CD14-positive monocyte (primary cell): ENCODE results near the gene GNS. TPM values are rescaled to one million over a fixed set of nuclear protein-coding genes. Genes with fewer than 3 reads are reported as not detected.
A peak's percentile ranks its signal among the peaks of the same experiment; 100 is the strongest.

Experiments used
- DNase-seq, 3 donors: peaks; one replicate each; pipeline ENCODE4 v3.0.0-alpha.2; 2011 to 2022
- H2AFZ ChIP-seq: 2 replicates; pipeline ENCODE4 v1.6.0; 2012; ENCODE audit warnings: mild to moderate bottlenecking, low read depth, low read length, inconsistent platforms; ENCODE audit not compliant: insufficient read depth, poor library complexity, severe bottlenecking
- H3K27ac ChIP-seq, 2 donors: 1 replicate in 1 of 2; 2 replicates in 1 of 2; pipeline ENCODE4 v1.5.1; 2012 to 2013; ENCODE audit warnings: low read length in 2 of 2, control low read depth in 1 of 2, inconsistent platforms in 1 of 2, low read depth in 1 of 2, mild to moderate bottlenecking in 1 of 2
- H3K27me3 ChIP-seq, 2 donors: one replicate each; pipeline versions ENCODE4 v1.6.0 to v1.6.1; 2011 to 2013; ENCODE audit warnings: low read length in 2 of 2; ENCODE audit not compliant: control insufficient read depth in 2 of 2, insufficient read depth in 2 of 2
- H3K36me3 ChIP-seq, 2 donors: replicated peaks in 1 of 2; 1 replicate in 1 of 2; 2 replicates in 1 of 2; pipeline versions ENCODE4 v1.5.1 to v1.6.1; 2012 to 2013; ENCODE audit warnings: low read length in 2 of 2, control low read depth in 1 of 2, inconsistent platforms in 1 of 2, mild to moderate bottlenecking in 1 of 2; ENCODE audit not compliant: insufficient read depth in 2 of 2, control insufficient read depth in 1 of 2
- H3K4me1 ChIP-seq, 2 donors: 1 replicate in 1 of 2; 2 replicates in 1 of 2; pipeline versions ENCODE4 v1.5.1 to v1.6.1; 2012 to 2013; ENCODE audit warnings: low read length in 2 of 2, control low read depth in 1 of 2, inconsistent platforms in 1 of 2, mild to moderate bottlenecking in 1 of 2, moderate library complexity in 1 of 2; ENCODE audit not compliant: insufficient read depth in 2 of 2, control insufficient read depth in 1 of 2
- H3K4me2 ChIP-seq: replicated peaks from 2 replicates; pipeline ENCODE3; 2012; ENCODE audit warnings: low read length, moderate library complexity, mild to moderate bottlenecking; ENCODE audit not compliant: poor library complexity, severe bottlenecking; ENCODE audit errors: extremely low read depth
- H3K4me3 ChIP-seq, 3 experiments: fragments of 200-600 bp in 1 of 3; sonication (generic) in 1 of 3; replicated peaks in 1 of 3; 1 replicate in 2 of 3; 2 replicates in 1 of 3; pipeline ENCODE4 v1.5.1; 2011 to 2013; ENCODE audit warnings: low read length in 3 of 3, mild to moderate bottlenecking in 3 of 3, control low read depth in 2 of 3, low read depth in 2 of 3, inconsistent platforms in 1 of 3, moderate library complexity in 1 of 3
- H3K79me2 ChIP-seq: 2 replicates; pipeline ENCODE4 v1.6.0; 2012; ENCODE audit warnings: mild to moderate bottlenecking, control low read depth, inconsistent platforms, low read length, moderate library complexity; ENCODE audit not compliant: insufficient read depth
- H3K9ac ChIP-seq: 2 replicates; pipeline ENCODE4 v1.6.0; 2017; ENCODE audit warnings: low read length, mild to moderate bottlenecking; ENCODE audit not compliant: insufficient read depth, poor library complexity, severe bottlenecking
- H3K9me3 ChIP-seq, 2 donors: replicated peaks in 1 of 2; 1 replicate in 1 of 2; 2 replicates in 1 of 2; pipeline versions ENCODE4 v1.5.1 to v1.6.1; 2012 to 2013; ENCODE audit warnings: low read length in 2 of 2, control low read depth in 1 of 2; ENCODE audit not compliant: control insufficient read depth in 1 of 2, insufficient read depth in 1 of 2
- H4K20me1 ChIP-seq: 2 replicates; pipeline ENCODE4 v1.6.0; 2012; ENCODE audit warnings: mild to moderate bottlenecking, low read length, control low read depth, moderate library complexity; ENCODE audit not compliant: insufficient read depth
- H3K27ac Mint-ChIP-seq, 7 donors: one replicate each; pipeline ENCODE4 v1.8.0; 2020; ENCODE audit warnings: mild to moderate bottlenecking in 7 of 7, mixed read lengths in 7 of 7, moderate library complexity in 6 of 7, inconsistent platforms in 2 of 7
- H3K27me3 Mint-ChIP-seq, 3 donors: one replicate each; pipeline ENCODE4 v1.8.0; 2021 to 2022; ENCODE audit warnings: low read depth in 3 of 3, mild to moderate bottlenecking in 3 of 3, mixed read lengths in 3 of 3, moderate library complexity in 3 of 3, inconsistent platforms in 1 of 3
- H3K36me3 Mint-ChIP-seq, 2 donors: one replicate each; pipeline ENCODE4 v1.8.0; 2020; ENCODE audit warnings: mixed read lengths in 2 of 2, inconsistent platforms in 1 of 2, mild to moderate bottlenecking in 1 of 2
- H3K4me1 Mint-ChIP-seq: one replicate; pipeline ENCODE4 v1.8.0; 2020; ENCODE audit warnings: mild to moderate bottlenecking, mixed read lengths
- H3K4me3 Mint-ChIP-seq, 2 donors: one replicate each; pipeline ENCODE4 v1.8.0; 2020; ENCODE audit warnings: mild to moderate bottlenecking in 2 of 2, mixed read lengths in 2 of 2, moderate library complexity in 1 of 2
- H3K9me3 Mint-ChIP-seq, 7 donors: one replicate each; pipeline ENCODE4 v1.8.0; 2020 to 2022; ENCODE audit warnings: mixed read lengths in 7 of 7, mild to moderate bottlenecking in 6 of 7, moderate library complexity in 6 of 7, inconsistent platforms in 2 of 7
- CTCF ChIP-seq: fragments of 200-600 bp; IDR thresholded peaks from one replicate; pipeline ENCODE4 v1.8.0; 2022; ENCODE audit warnings: antibody characterized with exemption, mild to moderate bottlenecking
- WGBS: methylation state at CpG from one replicate; pipeline ENCODE4 v1.1.5; 2013; ENCODE audit warnings: missing lambda C conversion rate; ENCODE audit not compliant: insufficient coverage; 5-methylcytosine and 5-hydroxymethylcytosine counted together
- intact Hi-C, 2 donors: fragments of 100-400 bp; cut with micrococcal nuclease; formaldehyde crosslinking; loops; one replicate each; pipeline versions ENCODE4 v1.15.0 to v1.15.1; 2023
- polyA plus RNA-seq, 3 donors: library from polyadenylated mRNA; depleted of rRNA in 1 of 3; unstranded in 2 of 3; stranded (reverse) in 1 of 3; fragments of 300-500 nt in 2 of 3; fragments of >200 nt in 1 of 3; fragmentation: Illumina TruSeq in 2 of 3; gene quantifications; 1 replicate in 2 of 3; 2 replicates in 1 of 3; pipeline ENCODE4 v1.2.3, GENCODE V29; 2012 to 2021

GNS gene
- polyA plus RNA-seq, 3 donors, result 103 to 274 (median 203) TPM

- peaks cover 4 to 10% of the 10 kb centered on the region in 2 donors for H3K36me3 ChIP-seq
- no peak overlapping the region for H2AFZ ChIP-seq
- peaks cover 0 to 3% (median 0%) of the 10 kb centered on the region in 7 donors for H3K9me3 Mint-ChIP-seq
- no peak for DNase-seq
- peak overlapping the region; percentile 43 for H3K4me2 ChIP-seq
- intact Hi-C loops, result loop anchor here in 1 of 2 donors (5.0 kb wide), 1 partner anchor 58 kb away; the partner anchor contains the start of gene RASSF3
- H3K27me3 ChIP-seq, result no peaks in the 10 kb centered on the region
- H4K20me1 ChIP-seq, result peaks cover 100% of the 10 kb centered on the region
- WGBS, result 33% methylated on average over 3 of the region's 4 CpGs
- peaks cover 0 to 4% (median 0%) of the 10 kb centered on the region in 3 donors for H3K27me3 Mint-ChIP-seq
- H3K4me1 ChIP-seq, result peaks cover 75 to 86% of the 10 kb centered on the region in 2 donors
- peaks cover 100% of the 10 kb centered on the region for H3K79me2 ChIP-seq
- no peak overlapping the region for H3K9ac ChIP-seq
- H3K4me3 Mint-ChIP-seq, result peak overlapping the region in 1 of 2 donors; percentile 19
- no peak for TF ChIP-seq CTCF
- peak overlapping the region in 1 of 3 experiments; percentile 34 for H3K4me3 ChIP-seq
- peak overlapping the region in 1 of 2 donors; percentile 29 for H3K27ac ChIP-seq
- H3K27ac Mint-ChIP-seq, result peak overlapping the region in 4 of 7 donors; percentile 75 to 89 (median 80)
- H3K4me1 Mint-ChIP-seq, result peaks cover 92% of the 10 kb centered on the region
- no peaks in the 10 kb centered on the region for H3K9me3 ChIP-seq
- H3K36me3 Mint-ChIP-seq, result peaks cover 15 to 39% of the 10 kb centered on the region in 2 donors
Measured at GRCh38 chr12:64670019-64670418, 89.2 kb downstream of the GNS start.

GRCh38 chr12:64669270-64669842, 89.8 kb downstream of the GNS start:
- H3K27me3 ChIP-seq, result no peaks in the 10 kb centered on the region
- peaks cover 95% of the 10 kb centered on the region for H3K4me1 Mint-ChIP-seq
- H3K27me3 Mint-ChIP-seq, result peaks cover 0 to 4% (median 0%) of the 10 kb centered on the region in 3 donors
- no peaks in the 10 kb centered on the region for H3K9me3 ChIP-seq
- no peak overlapping the region for H3K9ac ChIP-seq
- TF ChIP-seq CTCF, result no peak
- intact Hi-C loops, result no loop called here
- H3K36me3 ChIP-seq, result peaks cover 4 to 9% of the 10 kb centered on the region in 2 donors
- peaks cover 100% of the 10 kb centered on the region for H4K20me1 ChIP-seq
- H3K4me3 ChIP-seq, result peak overlapping the region in 1 of 3 experiments; percentile 34
- peaks cover 100% of the 10 kb centered on the region for H3K79me2 ChIP-seq
- 0% methylated on average over 3 of the region's 10 CpGs for WGBS
- peaks cover 0 to 3% (median 0%) of the 10 kb centered on the region in 7 donors for H3K9me3 Mint-ChIP-seq
- no peak for DNase-seq
- H3K36me3 Mint-ChIP-seq, result peaks cover 11 to 35% of the 10 kb centered on the region in 2 donors
- H3K27ac ChIP-seq, result peak overlapping the region; percentile 55 to 79
- H3K4me3 Mint-ChIP-seq, result peak overlapping the region; percentile 73 to 77
- H3K4me2 ChIP-seq, result peak overlapping the region; percentile 43
- peak overlapping the region; percentile 51 to 90 (median 84) for H3K27ac Mint-ChIP-seq
- H3K4me1 ChIP-seq, result peaks cover 78 to 89% of the 10 kb centered on the region in 2 donors
- H2AFZ ChIP-seq, result no peak overlapping the region
